Prostate gland (tissue), 2 donors: Measurements from ENCODE around the gene OTOG.

Source experiments
- CTCF ChIP-seq, 4 experiments: fragments of 200-600 bp in 2 of 4; fragments of 450-650 bp in 2 of 4; sonication (generic) in 2 of 4; IDR thresholded peaks; 1 replicate in 3 of 4; 2 replicates in 1 of 4; pipeline ENCODE4 v1.5.1; 2016 to 2019; ENCODE audit warnings: antibody characterized with exemption in 4 of 4, mild to moderate bottlenecking in 2 of 4, moderate library complexity in 2 of 4
- POLR2A ChIP-seq: fragments of 450-650 bp; IDR thresholded peaks from one replicate; pipeline ENCODE4 v1.6.1; 2016; ENCODE audit warnings: antibody characterized with exemption, mild to moderate bottlenecking
- POLR2AphosphoS5 ChIP-seq: sonication (generic); formaldehyde crosslinking; IDR thresholded peaks from one replicate; pipeline ENCODE4 v1.6.1; 2017; ENCODE audit warnings: antibody characterized with exemption

- no peak for TF ChIP-seq CTCF (IDR thresholded peaks at IDR 0.05)
- TF ChIP-seq POLR2A, result no peak
- no peak for TF ChIP-seq POLR2AphosphoS5
These were observed 6.3 kb upstream of the OTOG start for GRCh38 chr11:17540807-17541206.
